Motor neuron (in vitro differentiated cells): ENCODE results near the gene ABCC8. TPM values are rescaled to one million over a fixed set of nuclear protein-coding genes. Genes with fewer than 3 reads are reported as not detected.

Source experiments
- ATAC-seq, 8 experiments: fragments of 200-7000 bp; cut with Tn5 transposase; replicated peaks in 6 of 8; 2 replicates each; pipeline ENCODE4 v1.8.0; 2021; ENCODE audit warnings: mild to moderate bottlenecking in 8 of 8, moderate library complexity in 8 of 8
- H3K27ac ChIP-seq, 2 donors: fragments of 250-450 bp; sonication (Bioruptor Pico); 2 replicates each; pipeline ENCODE4 v1.9.0; 2021; ENCODE audit warnings: antibody characterized with exemption in 2 of 2, mild to moderate bottlenecking in 2 of 2, moderate library complexity in 1 of 2
- H3K4me1 ChIP-seq, 2 donors: fragments of 250-450 bp; sonication (Bioruptor Pico); replicated peaks in 1 of 2; 2 replicates each; pipeline ENCODE4 v1.6.1; 2021; ENCODE audit warnings: antibody characterized with exemption in 2 of 2, mild to moderate bottlenecking in 2 of 2, moderate library complexity in 1 of 2
- H3K4me3 ChIP-seq, 5 donors: fragments of 250-450 bp; sonication (Bioruptor Pico); 2 replicates each; pipeline ENCODE4 v1.9.0; 2021; ENCODE audit warnings: antibody characterized with exemption in 5 of 5, mild to moderate bottlenecking in 5 of 5, moderate library complexity in 4 of 5
- WGBS, 10 experiments: fragments of 450-650 bp; shearing (Covaris generic); methylation state at CpG; one replicate each; pipeline ENCODE4 v1.0.0; 2022; 5-methylcytosine and 5-hydroxymethylcytosine counted together
- in situ Hi-C, 9 experiments: fragments of 400-800 bp; cut with MboI; loops; one replicate each; pipeline ENCODE4 v1.15.0; 2021; ENCODE audit warnings: low sequenced_read_pairs in 9 of 9, low pct_unique_long_range_greater_than_20kb in 2 of 9; ENCODE audit not compliant: unreplicated experiment in 9 of 9
- total RNA-seq, 8 experiments: library from RNA; unstranded; fragments of 300-600 nt; gene quantifications; 2 replicates each; pipeline versions ENCODE4 v1.2.3 to v1.2.4, GENCODE V29; 2022

The ABCC8 gene
- total RNA-seq, 8 experiments from 2014 or later, result 0.18 to 11.8 (median 3.8) TPM

DNA sequence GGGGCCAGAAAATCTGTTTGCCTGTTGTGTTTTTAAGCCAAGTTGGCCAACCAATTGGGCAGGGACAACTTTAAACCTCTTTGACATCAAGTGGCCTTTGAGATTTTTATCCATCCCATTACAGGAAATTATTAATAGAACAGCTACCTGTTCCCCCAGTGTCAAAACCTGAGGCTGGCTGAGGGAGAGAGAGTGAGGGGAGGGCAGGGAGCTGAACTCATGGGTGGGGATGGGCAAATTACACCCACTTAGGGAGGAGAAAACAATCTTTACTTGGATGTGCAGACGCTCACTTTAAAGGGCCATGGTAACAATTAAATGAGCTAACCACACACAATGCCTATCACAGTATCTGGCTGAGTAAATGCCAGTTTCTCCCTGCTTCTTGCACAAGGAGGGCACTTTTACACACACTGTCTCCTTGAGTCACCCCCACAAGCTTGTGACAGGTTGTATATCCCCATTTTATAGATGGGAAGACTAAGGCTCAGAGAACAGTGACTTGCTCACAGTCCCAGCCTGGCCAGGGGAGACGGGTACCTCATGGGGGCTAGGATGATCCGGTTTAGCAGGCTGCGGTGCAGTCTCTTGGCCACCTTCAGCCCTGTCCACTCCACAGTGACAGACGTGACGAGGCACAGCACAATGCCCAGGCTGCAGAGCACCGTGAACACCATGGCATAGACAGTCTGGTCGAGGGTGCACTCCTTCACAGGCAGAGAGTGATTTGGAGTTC, 70.4 kb downstream of the ABCC8 start:
- Histone ChIP-seq H3K4me3 (no peak overlapping the region), H3K4me1 (peaks cover 28 to 32% of the 10 kb centered on the region in 2 donors), H3K27ac (no peak overlapping the region)
- in situ Hi-C loops, result no loop called here
- ATAC-seq, result peak in 1 of 8 experiments; percentile 8
- 0 to 100% (median 100%) methylated on average over 1 to 2 of the region's 8 CpGs; no CpG with 5 or more reads in 3 of the 10 experiments for WGBS, 10 experiments

DNA sequence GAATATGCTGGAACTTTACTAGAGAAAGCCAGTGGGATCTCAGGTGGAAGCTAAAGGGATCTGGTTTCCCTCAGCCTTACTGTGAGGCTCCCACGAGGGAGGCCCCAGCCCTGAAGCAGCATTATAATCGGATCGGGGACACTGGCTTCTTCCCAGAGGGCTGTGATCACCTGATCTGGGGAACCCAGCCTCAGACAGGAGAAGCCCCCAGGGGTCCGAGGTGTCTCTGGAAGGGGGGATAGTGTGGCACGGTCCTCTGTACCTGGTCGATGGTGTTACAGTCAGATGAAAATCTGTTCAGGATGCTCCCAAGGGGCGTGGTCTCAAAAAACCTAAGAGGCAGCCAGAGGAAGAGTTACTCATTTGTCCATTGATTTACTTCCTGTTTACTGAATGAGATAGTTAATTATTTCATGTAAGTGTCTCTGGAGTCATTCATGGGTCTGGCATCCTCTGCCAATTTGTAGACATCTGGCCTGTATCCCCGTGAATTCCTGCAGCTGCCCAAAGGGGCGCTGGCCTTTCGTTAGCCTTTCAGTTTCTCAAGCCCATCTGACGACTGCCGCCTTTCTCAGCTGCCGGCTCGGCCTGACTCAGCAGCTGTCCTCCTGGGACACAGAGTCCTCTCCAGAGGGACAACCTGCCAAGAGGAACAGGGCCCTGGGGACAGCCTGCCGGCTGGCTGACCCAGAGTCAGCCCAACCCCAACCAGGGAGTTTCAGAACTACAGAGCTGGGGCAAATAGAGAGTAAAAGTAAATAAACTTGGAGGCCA, 71.2 kb downstream of the ABCC8 start:
- in situ Hi-C loops, result no loop called here
- H3K27ac ChIP-seq, result peak overlapping the region in 1 of 2 donors; percentile 37
- 0 to 100% (median 35%) methylated on average over 2 to 11 of the region's 15 CpGs; no CpG with 5 or more reads in 2 of the 10 experiments for WGBS, 10 experiments
- ATAC-seq, result peak; percentile 63 to 92 (median 82)
- H3K4me1 ChIP-seq, result peaks cover 28 to 32% of the 10 kb centered on the region in 2 donors
- no peak overlapping the region for H3K4me3 ChIP-seq

DNA sequence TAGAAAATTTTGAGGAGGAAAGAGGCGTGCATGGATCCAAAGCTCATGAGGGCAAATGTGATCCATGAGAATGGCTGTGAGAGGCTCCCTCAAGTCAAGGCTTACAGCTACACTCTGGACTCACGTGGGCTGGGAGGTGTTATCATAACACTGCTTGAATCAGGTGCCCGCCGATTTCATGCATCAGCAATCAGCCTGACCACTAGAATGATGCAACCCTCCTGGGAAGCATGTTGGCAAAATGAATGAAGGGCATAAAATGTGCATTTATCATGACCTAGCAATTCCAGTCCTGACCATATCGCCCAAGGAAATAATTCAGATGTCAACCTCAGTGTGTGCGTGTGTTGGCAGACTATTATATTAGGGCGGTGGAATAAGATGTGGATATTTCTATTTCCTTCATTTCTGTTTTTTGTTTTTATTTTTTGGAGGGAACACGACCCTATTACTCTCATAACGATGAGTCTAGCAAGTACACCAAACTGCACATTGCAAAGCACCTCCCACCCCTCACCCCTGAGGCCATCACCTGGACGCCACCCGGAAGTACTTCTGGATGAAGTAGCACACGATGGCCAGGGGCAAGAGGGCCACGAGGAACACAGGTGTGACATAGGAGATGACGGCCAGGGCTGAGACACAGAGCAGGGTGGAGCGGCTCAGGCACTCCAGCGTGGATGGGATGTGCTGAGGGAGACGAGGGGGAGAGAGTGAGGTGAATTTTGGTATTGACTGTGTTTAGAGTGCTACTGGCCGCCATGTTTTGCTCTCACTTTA, 72.5 kb downstream of the ABCC8 start:
- ATAC-seq, result peak in 7 of 8 experiments; percentile 12 to 92 (median 87)
- peaks cover 28 to 32% of the 10 kb centered on the region in 2 donors for H3K4me1 ChIP-seq
- 20 to 98% (median 75%) methylated on average over 2 to 15 of the region's 18 CpGs for WGBS, 10 experiments
- in situ Hi-C loops, result no loop called here
- peak overlapping the region in 1 of 2 donors; percentile 25 for H3K27ac ChIP-seq
- no peak overlapping the region for H3K4me3 ChIP-seq

DNA sequence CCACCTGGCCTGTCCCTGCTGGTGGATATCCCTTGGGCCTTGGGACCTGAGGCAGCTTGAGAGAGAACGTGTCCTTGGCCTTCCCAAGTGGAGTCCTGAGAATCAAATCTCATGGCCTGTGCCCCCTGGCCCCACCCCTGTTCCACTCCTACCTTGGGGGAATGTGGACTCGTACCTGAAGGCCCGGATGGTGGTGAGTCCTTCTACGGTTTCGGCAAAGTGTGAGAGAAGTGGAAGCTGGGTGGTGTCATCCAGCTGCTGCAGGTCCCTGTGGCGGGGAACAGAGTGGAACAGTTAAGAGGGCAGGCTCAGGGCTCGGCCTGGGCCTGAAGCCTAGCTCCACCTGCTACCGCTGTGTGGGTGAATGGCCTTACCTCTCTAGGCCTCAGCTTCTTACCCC, 74.2 kb downstream of the ABCC8 start:
- peaks cover 28 to 32% of the 10 kb centered on the region in 2 donors for H3K4me1 ChIP-seq
- in situ Hi-C loops, result no loop called here
- no peak overlapping the region for H3K4me3 ChIP-seq
- H3K27ac ChIP-seq, result no peak overlapping the region
- ATAC-seq, result no peak
- WGBS, 10 experiments, result 68 to 100% (median 92%) methylated on average over 1 to 5 of the region's 8 CpGs; no CpG with 5 or more reads in 5 of the 10 experiments

DNA sequence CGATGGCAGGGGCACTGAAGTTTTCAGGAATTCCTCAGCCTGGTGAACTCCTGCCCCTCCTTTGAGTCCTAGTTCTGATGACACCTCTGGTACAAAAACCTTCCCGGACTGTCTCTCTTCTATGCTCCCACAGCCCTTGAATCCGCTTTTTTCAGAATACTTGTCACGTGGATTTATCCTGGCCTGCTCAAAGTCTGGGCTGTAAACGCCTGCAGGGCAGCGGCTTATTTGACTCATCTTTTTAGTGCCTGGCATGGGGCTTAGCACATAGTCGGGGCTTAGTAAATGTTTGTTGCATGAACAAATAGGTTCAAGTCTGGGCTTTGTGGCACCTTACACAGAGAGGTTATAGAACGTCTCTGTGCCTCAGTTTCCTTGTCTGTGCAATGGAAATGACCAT, 74.8 kb downstream of the ABCC8 start:
- Histone ChIP-seq H3K4me1 (peaks cover 28 to 32% of the 10 kb centered on the region in 2 donors), H3K4me3 (no peak overlapping the region), H3K27ac (no peak overlapping the region)
- no peak for ATAC-seq
- in situ Hi-C loops, result no loop called here
- WGBS, 10 experiments, result 27 to 100% (median 78%) methylated on average over 1 to 7 of the region's 8 CpGs; no CpG with 5 or more reads in 3 of the 10 experiments

DNA sequence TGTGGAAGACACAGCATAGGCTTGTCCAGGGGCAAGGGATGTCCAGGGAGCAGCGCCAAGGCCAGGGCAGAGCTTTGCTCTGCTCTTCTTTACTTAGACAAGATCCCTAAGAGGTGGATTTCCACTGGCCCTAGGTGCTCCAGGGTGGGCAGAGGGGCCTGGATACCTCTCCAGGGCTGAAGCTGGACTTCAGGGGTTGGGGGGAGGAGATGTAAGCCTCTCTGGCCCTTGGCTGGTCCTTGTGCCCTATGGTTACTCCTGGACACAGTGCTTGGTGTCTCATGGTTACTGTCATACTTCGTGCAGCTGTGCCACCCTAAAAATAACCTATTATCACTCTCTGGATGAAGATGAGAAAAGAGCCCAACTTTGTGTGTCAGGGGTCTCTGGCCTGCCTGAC, 75.3 kb downstream of the ABCC8 start:
- in situ Hi-C loops, result no loop called here
- H3K4me3 ChIP-seq, result no peak overlapping the region
- no peak for ATAC-seq

DNA sequence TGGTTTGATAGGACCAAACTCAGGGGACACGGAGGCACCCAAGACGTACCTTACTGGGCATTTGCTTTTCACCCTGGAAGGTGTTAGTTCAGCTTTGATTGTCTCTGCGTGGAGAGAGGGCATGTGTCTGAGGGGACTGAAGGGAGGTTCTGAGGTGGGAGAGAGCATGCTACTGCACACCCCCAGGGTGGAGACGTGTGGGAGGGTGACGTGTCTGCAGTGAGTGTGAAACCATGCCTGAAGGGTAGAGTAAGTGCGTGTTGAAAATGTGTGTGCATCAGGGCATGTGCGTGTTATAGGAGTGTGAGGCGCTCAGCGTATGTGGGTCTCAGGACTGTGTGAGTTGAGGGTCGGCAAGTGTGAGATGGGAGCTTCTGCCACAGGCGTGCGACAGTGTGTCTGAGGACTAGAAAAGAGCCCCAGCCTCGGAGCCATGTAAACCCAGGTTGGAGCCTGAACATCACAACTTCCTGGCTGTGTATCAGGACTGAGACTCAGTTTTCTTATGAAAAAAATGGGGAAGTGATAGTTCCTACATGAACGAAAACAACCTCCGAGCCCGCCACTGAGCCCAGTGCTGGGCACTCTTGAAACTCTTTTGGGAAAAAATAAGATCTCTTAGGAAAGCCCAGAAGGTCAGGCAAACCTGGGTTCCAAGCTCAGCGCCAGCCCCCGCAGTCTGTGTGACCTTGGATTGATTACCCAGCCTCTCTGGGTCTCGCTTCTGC, 76.4 kb downstream of the ABCC8 start:
- WGBS, 10 experiments, result 58 to 100% (median 91%) methylated on average over 2 to 13 of the region's 19 CpGs; no CpG with 5 or more reads in 4 of the 10 experiments
- Histone ChIP-seq H3K27ac (no peak overlapping the region), H3K4me1 (peaks cover 20 to 24% of the 10 kb centered on the region in 2 donors), H3K4me3 (no peak overlapping the region)
- no peak for ATAC-seq
- in situ Hi-C loops, result no loop called here

More for the DNA sequence above, 75.3 kb downstream of the ABCC8 start:
- H3K27ac ChIP-seq, result no peak overlapping the region
- WGBS, 10 experiments, result 60 to 100% methylated on average over 1 to 2 of the region's 2 CpGs; no CpG with 5 or more reads in 8 of the 10 experiments
- peaks cover 28 to 32% of the 10 kb centered on the region in 2 donors for H3K4me1 ChIP-seq

DNA sequence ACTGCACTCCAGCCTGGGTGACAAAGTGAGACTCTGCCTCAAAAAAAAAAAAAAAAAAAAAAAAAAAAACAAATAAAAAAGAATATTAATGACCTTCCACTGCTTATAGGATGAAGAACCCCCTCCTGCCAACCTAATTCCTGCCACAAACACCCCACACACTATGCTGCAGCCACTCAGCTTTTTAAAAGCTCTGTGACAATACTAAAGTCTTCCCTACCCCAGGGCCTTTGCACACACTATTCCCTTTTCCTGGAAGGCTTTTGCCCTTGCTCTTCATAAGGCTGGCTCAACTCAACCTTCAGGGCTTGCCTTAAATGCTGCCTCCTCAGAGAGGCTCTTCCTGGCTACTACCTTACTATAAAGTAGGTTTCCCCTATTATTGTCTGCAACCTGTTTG, 77.4 kb downstream of the ABCC8 start:
- ATAC-seq, result no peak
- Histone ChIP-seq H3K27ac (no peak overlapping the region), H3K4me1 (peaks cover 11 to 14% of the 10 kb centered on the region in 2 donors), H3K4me3 (no peak overlapping the region)
- in situ Hi-C loops, result loop anchor here in 7 of 9 experiments (25.0 kb wide), 3 partner anchors 88 to 588 kb away; partner anchors contain the start of gene ABCC8 (in 2 of the 7)

DNA sequence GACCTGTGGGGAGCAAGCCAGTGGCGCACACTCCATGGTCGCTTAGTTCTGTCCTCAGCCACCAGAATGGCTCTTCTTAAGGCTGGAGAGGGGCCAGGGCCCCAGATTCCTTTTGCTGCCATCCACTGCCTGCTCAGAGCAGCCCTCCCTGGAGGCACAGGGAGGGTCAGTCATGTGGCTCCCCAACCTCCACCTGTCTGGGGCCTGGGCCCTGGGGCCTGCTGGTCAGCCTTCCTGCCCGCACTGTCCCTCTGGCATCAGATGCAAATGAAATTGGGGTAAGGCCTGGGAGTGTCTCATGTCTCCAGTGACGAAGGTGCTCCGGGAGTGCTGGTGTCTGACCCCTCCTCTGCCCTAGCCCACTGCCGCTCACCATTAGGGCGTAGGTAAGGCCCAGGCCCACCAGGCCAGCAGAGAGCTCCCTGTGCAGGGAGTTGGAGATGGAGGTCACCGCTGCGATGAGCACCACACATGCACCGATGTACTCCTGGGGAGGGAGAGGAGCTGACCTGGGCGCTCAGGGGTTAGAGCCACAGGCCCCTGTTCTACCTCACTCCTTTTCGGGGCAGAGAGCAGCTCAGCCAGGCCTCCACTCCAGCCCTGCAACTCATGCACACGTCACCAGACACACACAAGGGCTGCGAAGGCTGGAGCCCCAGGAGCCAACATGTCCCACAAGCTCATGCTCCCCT, 79.2 kb downstream of the ABCC8 start:
- no peak overlapping the region for H3K27ac ChIP-seq
- no peak overlapping the region for H3K4me3 ChIP-seq
- H3K4me1 ChIP-seq, result no peaks in the 10 kb centered on the region
- ATAC-seq, result no peak
- in situ Hi-C loops, result loop anchor here in 7 of 9 experiments (25.0 kb wide), 3 partner anchors 90 to 590 kb away; partner anchors contain the start of gene ABCC8 (in 2 of the 7)
- WGBS, 10 experiments, result 77 to 94% (median 84%) methylated on average over 3 to 9 of the region's 14 CpGs; no CpG with 5 or more reads in 7 of the 10 experiments

DNA sequence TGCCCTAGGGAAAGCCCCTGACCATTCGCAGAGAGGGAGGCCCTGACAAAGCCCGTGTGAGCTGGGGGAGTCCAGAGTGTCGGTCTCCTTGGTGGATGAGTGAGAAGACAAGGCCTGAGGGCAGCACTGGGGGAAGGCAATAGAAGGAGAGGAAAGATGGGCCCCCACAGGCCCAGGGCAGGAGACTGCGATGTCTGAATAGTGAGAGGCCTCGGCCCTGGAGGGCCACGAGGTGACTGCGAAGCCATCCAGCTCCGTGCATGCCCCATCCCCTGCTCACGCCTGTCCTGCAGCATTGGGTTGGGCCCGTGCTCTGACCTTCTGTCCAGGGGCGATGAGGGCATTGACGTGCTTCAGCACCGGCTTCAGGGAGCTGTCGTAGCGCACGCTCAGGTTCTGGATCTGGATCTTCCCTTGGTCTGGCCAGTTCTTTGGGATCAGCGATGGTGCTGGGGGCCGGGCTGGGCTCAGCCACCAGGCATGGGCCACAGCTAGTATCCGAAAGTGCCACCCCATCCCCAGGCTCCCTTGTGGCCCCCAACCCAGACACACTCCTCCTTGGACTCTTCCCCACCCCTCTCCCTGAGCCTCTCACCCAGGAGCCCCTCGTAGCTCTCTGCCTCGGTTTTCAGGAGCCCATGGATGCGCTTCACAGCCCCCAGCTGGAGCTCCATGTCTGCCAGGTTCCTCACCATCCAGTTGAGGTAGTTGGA, 79.9 kb downstream of the ABCC8 start:
- H3K27ac ChIP-seq, result no peak overlapping the region
- no peak overlapping the region for H3K4me3 ChIP-seq
- ATAC-seq, result no peak
- no peaks in the 10 kb centered on the region for H3K4me1 ChIP-seq
- WGBS, 10 experiments, result 60 to 100% (median 83%) methylated on average over 1 to 16 of the region's 22 CpGs; no CpG with 5 or more reads in 4 of the 10 experiments
- in situ Hi-C loops, result loop anchor here in 7 of 9 experiments (25.0 kb wide), 3 partner anchors 91 to 591 kb away; partner anchors contain the start of gene ABCC8 (in 2 of the 7)

DNA sequence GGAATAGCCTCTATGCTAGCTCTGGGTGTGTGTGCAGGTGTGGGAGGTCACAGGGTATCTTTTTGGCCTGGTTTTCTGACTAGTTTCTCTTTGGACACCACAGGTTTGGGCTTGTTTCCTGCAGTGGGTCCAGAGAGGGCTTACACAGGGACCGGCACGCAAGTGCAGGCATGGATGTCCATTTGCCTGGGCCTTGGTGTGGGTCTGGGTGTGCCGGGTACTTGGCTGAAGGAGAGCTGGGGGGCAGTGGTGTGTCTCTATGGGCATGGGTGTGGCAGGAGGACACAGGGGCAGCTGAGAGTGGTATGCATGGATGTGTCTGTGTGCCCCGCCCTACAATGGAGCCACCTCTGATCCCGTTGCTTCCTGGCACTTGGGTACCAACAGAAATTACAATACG, 80.7 kb downstream of the ABCC8 start:
- WGBS, 10 experiments, result 10 to 100% (median 90%) methylated on average over 1 to 4 of the region's 6 CpGs; no CpG with 5 or more reads in 4 of the 10 experiments
- Histone ChIP-seq H3K4me3 (no peak overlapping the region), H3K27ac (no peak overlapping the region), H3K4me1 (no peaks in the 10 kb centered on the region)
- ATAC-seq, result no peak
- in situ Hi-C loops, result loop anchor here in 7 of 9 experiments (25.0 kb wide), 3 partner anchors 91 to 591 kb away; partner anchors contain the start of gene ABCC8 (in 2 of the 7)
